Embryonic facial prominence (tissue), 1 donor: ENCODE data around the gene MAP4K3.

Experiments
- DNase-seq: peaks from one replicate; pipeline ENCODE4 v3.0.0-alpha.2; 2016; ENCODE audit errors: extremely low spot score

The MAP4K3 gene

DNA sequence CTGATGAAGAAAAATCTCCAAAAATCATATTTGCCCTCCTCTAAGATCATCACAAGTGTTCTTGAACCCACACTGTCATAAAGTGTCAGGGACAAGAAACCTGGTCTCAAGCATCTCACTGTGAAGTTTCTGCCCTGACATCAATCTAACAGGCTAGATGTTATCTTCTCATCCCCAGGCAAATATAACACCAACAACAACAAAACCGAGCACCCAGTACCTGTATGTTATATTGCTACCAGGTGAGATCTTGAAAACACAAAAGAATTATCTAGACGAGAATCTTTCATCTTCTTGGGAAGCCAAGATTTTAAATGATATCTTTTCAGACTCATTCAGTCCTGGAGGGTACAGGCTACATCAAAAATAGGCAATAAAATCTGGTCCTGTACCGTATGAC is 8.8 kb upstream of the MAP4K3 start:
- DNase-seq = no peak

DNA sequence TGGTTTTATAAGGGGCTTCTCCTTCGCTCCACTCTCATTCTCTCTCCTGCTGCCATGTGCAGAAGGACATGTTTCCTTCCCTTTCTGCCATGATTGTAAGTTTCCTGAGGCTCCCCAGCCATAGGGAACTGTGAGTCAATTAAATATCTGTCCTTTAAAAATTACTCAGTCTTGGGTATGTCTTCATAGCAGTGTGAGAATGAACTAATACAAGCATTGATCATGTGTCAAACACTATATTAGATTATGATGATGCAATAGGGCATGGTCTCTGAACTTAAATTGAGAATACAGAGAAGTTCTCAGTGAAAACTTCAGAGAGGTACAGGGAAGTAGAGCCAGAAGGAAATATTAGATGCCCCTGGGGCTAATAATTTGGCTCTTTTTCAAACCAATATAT is 5.9 kb upstream of the MAP4K3 start:
- DNase-seq = no peak

- no peak for DNase-seq
Measured at GRCh38 chr2:39437522-39438296, 624 bp upstream of the MAP4K3 start.

- no peak for DNase-seq
Measured at GRCh38 chr2:39435741-39436591, 1.1 kb downstream of the MAP4K3 start.

DNA sequence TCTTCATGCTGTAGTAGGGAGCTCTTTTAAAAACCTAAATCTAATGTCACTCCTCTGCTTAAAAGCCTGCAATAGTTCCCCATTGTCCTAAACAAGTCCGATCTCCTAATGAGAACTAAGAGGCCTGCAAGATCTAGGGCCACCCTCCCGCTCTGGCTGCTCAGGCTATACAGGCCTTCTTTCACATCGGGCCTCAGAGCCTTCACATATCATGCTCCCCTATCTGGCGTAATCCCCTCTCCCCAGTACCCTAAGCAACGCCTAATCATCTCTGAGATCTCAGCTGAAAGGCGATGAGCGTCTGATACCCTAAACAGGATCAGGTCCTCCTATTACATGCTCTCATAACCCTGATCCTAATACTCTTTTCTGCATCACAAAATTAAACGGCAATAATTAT is 1.9 kb downstream of the MAP4K3 start:
- no peak for DNase-seq

GRCh38 chr2:39434233-39434897 is 2.7 kb downstream of the MAP4K3 start:
- DNase-seq = no peak

DNA sequence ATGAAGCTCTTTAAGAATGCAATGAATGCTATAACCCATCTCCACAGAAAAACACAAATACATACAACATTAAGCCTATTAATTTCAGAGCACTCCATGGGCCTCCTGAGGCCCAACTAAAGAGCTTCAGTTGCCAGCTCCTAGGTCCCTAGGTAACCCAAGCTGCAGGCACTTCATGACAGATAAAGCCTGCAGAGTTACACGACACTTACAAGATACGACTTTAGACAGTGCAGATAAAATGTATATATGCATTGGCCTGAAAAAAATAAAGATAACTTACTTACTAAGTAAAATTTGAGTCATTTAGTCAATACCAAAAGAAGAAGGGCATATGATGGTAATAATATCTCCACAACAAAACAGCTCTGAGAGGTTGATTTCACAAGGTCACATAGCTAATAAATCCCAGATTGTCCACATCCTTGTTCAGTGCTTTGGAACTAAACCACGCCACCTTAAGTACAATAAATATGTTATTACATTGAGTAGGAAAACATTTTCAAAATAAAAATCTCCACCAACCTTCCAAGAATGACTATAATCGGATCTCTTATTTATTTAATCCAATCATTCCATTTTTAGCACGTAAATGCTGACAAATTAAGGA is 3.4 kb downstream of the MAP4K3 start:
- no peak for DNase-seq

- no peak for DNase-seq
Measured at GRCh38 chr2:39432701-39433100, 4.4 kb downstream of the MAP4K3 start.

DNA sequence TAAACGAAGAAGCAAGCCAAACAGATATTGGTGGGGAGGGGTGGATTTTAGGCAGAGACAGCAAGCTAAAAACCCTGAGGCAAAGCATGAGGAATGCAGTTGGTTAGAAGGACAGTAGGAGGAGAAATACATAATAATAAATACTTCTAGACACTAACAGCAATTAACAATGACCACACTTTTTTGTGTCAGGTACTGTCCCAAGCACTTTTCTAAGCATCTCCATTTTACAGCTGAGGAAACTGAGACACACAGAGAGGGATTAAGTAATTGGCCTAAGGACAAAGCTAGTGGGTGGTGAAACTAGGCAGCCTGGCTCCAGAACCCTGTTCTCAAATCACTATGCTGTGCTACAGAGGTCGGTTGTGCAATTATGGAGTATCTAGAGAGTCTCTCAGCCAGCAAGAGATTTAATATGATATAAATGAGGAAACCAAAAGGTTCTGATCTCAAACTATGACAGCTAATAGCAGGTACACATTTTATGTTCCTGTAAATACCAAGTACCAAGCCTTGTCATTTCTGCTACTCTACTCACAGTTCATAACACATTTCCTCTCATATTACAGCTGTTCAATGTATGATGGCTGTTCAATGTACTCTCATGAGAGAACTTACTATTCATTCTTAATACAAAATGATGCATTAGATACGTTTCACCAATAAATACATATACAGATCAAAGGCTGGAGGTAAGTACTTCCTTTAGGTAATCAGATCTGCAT is 5.3 kb downstream of the MAP4K3 start:
- DNase-seq = no peak

GRCh38 chr2:39429746-39430145 is 7.3 kb downstream of the MAP4K3 start:
- no peak for DNase-seq

- no peak for DNase-seq
Measured at GRCh38 chr2:39424951-39425350, 12.1 kb downstream of the MAP4K3 start.

- DNase-seq = no peak
Measured at GRCh38 chr2:39422700-39423099, 14.4 kb downstream of the MAP4K3 start.

GRCh38 chr2:39421354-39421753 is 15.7 kb downstream of the MAP4K3 start:
- DNase-seq = no peak

DNA sequence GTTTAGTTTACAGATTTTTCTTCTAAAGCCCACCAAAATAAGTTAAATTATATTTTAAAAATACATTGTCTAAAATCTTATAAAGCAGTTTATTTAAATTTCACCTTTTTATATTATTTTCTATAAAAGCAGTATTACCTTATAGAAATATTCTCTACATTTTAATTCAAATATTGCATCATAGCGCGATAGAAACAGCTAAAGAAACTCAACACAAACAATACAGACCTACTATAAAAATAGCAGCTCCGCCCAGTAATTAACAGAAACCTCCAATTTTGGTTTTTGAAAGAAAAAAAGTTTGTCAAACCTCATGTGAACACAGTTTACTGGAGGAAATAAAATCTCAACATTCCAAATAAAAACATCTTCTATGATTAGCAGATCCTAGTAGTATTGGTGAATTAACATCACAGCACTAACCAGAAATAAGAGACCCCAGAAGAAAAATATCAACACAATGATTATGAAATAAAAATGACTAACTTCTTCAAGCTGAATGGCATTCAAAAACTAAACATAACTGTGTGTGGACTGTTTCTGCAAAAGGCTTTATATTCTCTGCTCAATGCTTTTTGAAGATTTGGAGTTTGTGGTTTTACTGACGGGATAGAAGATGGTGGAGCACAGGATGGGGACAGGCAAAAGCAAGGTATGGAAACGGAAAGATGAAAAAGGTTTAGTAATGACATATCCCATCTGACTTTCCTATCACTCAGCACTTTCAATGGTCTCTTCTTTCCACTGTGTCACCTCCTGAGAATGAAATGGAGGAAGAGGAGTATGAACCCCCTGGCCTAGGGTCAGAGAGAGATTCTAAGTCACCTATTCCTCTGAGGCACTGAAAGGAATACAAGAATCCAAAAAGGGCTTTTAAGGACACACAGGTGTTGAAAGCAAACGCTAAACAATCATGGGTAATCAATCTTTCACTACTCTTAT is 17.5 kb downstream of the MAP4K3 start:
- DNase-seq = no peak

GRCh38 chr2:39418491-39418890 is 18.6 kb downstream of the MAP4K3 start:
- DNase-seq = no peak

DNA sequence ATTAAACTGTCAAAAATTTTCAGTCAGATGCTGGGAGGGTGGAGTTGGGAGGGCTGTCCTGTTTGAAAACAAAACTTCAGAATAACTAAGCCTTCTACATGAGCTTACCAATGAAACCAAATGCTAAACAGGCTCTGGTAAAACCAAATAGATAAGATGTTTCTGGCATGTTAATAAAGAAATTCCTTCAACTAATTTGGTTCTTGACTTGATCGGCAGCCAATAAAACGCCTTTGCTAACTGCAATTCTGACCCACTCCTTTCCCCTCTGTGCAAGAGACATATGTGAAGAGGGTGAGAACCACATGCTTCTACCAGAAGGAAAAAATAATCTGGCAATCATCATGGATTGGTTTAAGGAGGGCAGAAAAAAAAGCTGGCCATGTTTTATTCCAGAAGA is 20.9 kb downstream of the MAP4K3 start:
- no peak for DNase-seq

DNA sequence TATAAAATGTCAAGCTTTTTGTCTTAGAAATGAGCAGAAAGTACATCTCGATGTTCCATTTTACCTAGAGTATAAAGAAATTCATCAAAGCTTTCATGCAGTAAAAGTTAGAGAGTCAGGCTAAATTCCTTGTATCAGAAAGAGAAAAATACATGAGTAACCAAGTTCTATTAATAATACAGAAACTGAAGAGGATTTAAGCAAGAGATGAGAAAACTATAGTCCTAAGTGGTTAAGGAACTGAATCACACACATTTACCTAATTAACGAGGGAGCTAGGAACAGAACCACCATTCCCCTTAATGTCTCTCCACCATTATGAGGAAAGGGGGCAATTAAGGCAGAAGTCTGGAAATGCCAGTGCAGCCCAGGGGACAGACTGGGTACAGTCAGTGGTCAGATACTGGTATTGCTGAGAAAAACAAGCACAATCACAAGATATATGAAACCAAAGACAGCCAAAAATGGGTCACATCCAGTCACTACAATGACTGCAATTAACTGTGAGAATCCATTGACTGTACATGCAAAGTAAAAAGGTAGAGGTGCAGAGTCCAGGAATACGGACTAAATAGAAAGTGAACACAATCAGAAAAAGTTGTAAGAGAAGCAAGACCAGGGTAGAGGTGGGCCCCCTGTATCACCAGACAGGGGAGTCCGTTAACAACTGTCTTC is 23.9 kb downstream of the MAP4K3 start:
- DNase-seq = no peak

- DNase-seq = no peak
Measured at GRCh38 chr2:39411181-39411944, 25.7 kb downstream of the MAP4K3 start.
